Measurements from ENCODE around the gene TBX19.

The TBX19 gene

DNA sequence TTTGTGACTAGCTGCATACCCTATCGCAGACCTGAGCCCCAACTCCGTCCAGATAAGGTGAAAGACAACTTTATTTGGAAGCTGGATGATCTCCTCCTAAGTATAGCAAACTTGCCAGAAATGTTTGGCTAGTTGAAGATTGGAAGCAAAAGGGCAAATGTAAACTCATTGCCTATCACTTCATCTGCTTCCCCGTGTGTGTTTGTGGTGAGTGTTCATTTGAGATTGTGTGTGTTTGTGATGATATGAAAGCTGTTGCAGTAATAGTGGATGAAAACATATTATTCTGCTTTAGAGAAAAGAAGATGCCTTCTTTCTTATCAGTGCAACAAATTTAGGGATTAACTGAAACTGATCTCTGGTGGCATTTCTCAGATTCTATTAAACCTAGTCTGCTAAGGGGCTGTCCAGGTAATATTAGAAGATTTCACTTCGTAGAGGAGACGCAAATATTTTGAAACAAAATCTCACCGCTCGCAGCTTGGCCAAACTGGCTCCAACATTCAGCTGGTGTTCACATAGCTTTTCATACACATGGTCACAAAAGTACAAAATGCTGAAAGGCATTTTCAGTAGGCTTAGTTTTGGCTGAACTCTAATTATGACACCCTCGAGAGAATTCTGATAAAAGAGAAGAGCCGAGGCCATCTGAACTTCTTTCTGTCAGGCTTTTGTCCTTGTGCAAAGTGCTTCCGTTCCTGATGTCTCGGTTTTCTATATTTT lies 1.1 kb downstream of the TBX19 start:
- no peak for DNase-seq

DNA sequence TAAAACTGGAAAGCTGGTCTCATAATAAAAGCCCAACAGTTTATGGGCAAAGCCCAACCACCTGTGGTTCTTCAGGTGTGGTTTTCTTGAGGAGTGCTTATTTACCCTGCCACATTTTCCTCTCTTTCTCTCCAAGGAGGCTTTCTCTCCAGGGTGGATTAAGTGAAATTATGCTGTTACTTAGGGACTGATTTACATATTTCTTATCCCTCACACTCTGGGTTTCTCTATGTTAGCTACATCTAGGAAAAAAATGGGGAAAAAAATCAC lies 4.8 kb downstream of the TBX19 start:
- no peak for DNase-seq

DNA sequence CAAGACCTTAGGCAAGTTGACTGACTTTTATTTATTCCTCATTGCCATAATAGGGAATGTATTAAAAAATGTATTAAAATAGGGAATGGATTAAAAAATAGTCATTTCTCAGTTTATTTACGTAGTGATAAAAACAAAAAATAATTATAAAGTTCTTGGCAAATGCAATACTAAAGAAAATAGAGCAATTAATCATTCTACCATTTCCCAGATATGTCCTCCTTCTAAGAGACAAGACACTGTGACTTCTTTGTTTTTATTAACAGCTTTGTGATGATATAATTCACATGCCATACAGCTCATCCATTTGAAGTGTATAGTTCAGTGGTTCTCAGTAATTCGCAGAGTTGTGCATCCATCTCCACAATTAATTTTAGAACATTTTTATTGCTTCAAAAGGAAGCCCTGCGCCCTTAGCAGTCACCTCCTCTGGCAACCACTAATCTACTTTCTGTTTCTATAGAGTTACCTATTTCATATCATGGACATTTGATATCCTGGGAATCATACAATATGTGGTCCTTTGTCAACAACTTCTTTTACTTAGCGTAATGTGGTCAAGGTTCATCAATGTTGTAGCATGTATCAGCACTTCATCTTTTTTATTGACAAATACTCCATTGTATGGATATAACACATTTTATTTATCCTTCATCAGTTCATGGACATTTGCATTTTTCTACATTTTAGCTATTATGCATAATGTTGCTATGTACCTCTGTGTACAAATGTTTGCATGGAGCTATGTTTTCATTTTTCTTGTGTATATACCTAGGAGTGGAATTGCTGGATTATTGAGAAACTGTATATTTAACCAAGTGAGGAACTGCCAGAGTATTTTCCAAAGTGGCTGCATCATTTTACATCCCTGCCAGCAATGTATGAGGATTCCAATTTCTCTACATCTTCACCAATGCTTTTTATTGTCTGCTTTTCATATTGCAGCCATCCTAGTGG lies 5.6 kb downstream of the TBX19 start:
- DNase-seq: no peak

- DNase-seq: no peak
These were observed 6.6 kb downstream of the TBX19 start for GRCh38 chr1:168287237-168287664.

DNA sequence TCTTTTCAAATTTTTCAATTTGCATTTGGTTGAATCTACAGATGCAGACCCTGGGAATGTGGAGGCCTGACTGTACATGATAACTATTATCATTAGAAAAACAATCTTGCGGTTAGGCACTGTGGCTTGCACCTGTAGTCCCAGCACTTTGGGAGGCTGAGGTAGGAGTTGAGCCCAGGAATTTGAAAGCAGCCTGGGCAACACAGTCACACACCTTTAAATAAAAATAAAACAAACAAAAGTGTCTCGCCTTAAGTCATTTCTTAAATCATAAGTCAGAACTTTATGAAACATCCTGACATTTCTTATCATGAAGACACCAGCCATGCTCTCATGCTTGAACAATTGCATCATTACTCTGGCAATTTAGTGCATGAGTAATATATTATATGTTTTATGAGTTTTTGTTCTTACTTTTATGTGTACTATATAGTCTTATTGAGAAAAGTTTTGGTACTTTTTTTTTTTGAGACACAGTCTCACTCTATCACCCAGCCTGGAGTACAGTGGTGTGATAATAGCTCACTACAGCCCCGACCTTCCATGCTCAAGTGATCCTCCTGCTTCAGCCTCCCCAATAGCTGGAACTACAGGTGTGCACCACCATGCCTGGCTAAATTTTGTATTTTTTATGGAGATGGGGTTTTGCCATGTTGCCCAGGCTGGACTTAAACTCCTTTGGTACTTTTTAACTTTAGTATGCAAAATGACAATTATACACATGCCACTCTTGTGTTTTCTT lies 7.8 kb downstream of the TBX19 start:
- no peak for DNase-seq

DNA sequence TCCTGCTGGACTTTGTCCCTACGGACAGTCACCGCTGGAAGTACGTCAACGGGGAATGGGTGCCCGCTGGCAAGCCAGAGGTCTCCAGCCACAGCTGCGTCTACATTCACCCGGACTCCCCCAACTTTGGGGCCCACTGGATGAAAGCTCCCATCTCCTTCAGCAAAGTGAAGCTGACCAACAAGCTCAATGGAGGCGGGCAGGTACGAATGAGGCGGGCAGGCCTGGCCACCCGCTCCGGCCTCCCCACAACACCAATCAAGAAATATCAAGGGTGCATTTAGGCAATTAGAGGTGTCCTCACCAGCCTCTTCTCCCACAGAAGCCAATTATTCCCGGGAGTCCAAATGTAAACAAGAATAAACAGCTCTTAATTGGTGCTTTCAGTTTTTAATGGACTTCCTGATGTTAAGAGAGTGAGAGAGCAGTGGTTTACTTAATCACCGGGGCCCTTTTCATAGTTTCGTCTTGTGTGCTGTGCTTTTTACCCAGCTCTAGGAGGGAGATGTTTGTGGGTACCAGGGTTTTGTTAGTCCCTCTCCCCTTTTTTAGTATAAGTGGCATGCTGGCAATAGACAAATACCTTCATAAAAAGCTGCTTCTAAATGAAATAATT lies 10.7 kb downstream of the TBX19 start:
- DNase-seq: peak; percentile 71

- DNase-seq: no peak
These were observed 12.7 kb downstream of the TBX19 start for GRCh38 chr1:168293356-168293755.

DNA sequence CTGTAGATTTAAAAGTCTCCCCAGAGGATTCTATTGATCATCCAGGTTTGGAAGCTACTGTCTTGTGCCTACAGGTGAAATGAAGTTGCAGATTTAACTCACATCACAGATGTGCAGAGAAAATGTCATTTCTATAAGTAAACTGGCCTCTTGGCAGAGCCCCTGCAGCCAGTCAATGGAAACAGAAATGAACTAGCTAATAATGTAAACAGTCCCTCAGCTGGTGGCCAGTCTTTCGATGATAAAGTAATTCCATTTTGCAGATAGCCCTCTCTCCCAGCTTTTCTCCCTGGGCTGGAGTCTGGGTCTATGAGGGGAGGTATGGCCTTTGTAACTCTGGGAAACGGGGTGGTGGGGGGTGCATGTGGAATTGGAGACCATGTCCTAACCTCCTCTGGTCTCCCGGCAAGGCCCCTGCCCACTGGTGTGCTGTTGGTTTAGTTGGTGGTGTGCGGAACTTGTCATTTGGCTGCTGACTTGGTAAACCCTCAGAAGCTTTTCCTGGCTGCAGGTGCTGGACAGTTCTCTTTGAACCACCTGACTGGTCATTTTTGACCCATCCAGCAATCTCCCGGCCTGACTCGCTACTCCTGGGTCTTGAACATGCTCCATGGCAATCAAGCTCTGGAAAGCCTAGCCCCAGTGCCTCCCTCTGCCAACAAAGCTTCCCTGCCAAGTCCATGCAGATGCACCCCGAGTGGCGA lies 14.9 kb downstream of the TBX19 start:
- no peak for DNase-seq

GRCh38 chr1:168297019-168297730 lies 16.5 kb downstream of the TBX19 start:
- DNase-seq: no peak

GRCh38 chr1:168298446-168298845 lies 17.8 kb downstream of the TBX19 start:
- no peak for DNase-seq

DNA sequence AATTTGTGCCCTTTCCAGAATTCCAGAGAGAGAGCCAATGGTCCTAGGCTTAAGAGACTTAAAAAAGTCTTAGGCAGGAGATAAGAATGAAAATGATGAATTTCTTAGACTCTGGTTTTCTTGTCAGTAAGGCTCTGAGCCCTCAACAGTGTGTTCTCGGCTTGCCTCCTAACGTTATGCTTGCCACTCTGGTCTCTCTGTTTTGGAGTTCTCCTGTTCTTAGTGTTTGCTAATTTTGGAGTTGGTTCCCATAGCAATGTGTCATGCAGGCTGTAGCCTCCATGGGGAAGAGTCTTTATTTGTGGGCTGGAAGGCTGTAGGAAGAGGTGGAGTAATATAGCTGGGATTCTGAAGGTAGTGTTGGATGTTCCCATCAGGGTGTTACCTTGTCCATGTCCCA lies 19.9 kb downstream of the TBX19 start:
- DNase-seq: no peak

DNA sequence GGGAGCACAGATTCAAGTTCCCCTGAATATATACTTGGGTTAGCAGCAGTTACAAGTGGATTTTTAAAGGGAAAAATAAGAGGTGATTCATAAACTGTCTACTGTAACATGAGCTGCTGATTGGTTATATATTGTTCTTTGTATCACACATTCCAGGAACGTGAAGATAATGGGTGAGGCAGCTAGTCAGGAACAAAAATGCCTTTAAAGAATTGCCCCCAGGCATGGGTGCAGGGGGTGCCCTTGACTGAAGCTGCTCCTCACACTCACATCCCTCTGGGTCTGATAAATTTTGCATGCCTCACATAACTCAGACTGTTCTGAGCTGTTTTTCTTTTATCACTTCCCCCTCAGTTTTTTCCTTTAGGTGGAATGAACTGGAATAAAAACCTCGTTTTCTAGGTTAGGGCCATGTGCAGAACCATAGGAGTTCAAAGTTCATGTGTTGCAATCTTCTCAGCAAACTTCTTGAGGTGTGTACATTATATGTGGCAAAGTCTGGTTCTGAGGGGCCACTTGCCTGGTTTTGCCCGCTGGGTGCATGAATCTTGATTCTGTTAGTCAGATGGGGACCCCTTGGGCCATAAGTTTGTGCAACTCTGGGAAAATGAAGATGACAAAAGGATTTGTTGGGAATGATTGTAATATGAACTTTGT lies 21.1 kb downstream of the TBX19 start:
- no peak for DNase-seq

DNA sequence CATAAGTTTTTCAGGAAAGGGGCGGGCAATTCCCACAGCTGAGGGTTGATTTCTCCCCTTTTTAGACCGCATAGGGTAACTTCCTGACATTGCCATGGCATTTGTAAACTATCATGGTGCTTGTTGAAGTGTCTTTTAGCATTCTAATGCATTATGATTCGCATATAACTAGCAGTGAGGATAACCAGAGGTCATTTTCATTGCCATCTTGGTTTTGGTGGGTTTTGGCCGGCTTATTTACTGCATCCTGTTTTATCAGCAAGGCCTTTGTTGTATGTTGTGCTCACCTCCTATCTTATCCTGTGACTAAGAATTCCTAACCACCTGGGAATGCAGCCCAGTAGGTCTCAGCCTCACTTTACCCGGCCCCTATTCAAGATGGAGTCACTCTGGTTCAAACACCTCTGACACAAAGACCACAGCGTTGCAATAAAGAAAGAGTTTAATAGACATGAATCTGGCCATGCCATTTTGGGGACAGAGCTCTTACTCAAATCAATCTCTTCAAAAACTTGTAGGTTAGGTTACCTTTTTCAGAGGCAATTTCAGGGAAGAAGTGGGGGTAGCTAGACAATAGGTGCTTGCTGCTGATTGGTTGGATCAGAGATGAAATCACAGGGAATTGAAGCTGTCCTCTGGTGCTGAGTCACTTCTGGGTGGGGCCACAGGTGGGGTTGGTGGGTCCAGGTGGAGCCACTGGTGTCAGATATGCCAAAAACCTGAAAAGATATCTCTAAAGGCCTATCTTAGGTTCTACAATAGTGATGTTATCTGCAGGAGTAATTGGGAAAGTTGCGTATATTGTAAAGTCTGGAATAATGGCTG lies 23.3 kb downstream of the TBX19 start:
- DNase-seq: no peak

DNA sequence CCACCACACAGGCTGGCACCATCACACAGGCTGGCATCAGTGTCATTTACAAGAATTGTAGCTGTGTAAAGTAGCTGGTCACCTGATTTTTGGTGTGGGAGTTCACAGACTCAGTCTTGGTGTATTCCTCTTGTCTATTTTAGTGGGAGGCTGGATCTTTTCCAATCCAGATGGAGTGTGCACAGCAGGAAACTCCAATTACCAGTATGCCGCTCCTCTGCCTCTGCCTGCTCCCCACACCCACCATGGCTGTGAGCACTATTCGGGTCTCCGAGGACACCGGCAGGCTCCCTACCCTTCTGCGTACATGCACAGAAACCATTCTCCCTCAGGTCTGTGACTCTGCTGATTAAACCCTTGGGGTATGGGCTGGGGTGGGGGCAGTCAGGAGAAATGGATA lies 24.2 kb downstream of the TBX19 start:
- DNase-seq: no peak

GRCh38 chr1:168312718-168313604 lies 32.3 kb downstream of the TBX19 start:
- DNase-seq: no peak

DNA sequence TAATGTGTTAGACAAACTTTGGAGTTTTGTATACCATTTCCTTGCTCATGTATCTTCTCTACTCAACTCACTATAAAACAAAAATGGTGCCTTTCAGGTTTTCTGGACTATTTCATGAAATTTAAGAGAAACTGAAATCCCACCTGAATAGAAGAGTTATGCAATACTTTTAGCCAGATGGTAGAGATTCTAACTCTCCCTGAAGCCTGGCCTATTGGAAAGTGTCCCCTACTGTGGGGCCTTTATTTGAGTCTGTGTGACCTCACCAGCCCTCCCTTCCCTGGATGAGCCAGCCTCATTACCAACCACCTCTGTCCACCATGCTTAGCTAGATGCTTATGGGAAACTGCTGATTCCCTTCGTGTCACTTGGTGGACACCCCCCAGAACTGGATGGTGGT lies 35.5 kb downstream of the TBX19 start:
- no peak for DNase-seq

- DNase-seq: no peak
These were observed 36.6 kb downstream of the TBX19 start for GRCh38 chr1:168317309-168317708.

GRCh38 chr1:168319691-168320090 lies 39.0 kb downstream of the TBX19 start:
- DNase-seq: no peak

DNA sequence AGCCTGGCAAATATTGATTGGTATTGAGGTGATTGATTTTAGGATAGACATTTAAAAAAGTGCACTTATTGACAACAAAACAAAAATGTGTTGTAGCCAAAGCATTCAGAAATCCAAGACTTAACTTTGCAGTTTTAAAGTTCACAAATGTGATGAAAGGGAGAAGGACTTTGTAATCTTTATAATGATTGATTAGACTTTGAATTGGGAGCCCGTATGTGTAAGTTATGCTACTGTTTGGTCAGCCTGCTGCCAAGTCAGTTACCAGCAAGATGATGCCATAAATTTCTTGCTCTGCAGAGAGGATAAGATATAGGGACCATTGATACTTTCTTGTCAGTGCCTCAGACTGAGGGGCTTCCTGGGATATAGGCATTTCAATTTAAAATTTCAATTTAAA lies 39.5 kb downstream of the TBX19 start:
- DNase-seq: no peak
